OCI-LY3 (cell line): Measurements from ENCODE around the gene PKNOX1.
"Not testable (repeated sequence)": the region's sequence is repeated elsewhere in the genome, so short reads cannot be mapped to it uniquely, and the experiment has no call there.

ENCODE experiments used
- H2AFZ ChIP-seq: fragments of 200-600, 300-600 bp; shearing (Covaris generic); 2 replicates; pipeline ENCODE4 v1.6.0; 2014; ENCODE audit warnings: antibody characterized with exemption, low read depth, low read length
- H3K27ac ChIP-seq: fragments of 200-600, 300-600 bp; sonication (generic); 2 replicates; pipeline ENCODE4 v1.5.1; 2014; ENCODE audit warnings: mild to moderate bottlenecking, low read length, moderate library complexity, mixed read lengths
- H3K27me3 ChIP-seq: fragments of 200-600, 300-600 bp; sonication (generic); 2 replicates; pipeline ENCODE4 v1.6.1; 2014; ENCODE audit warnings: low read depth, low read length, mixed read lengths
- H3K36me3 ChIP-seq: fragments of 200-600, 300-600 bp; sonication (generic); replicated peaks from 2 replicates; pipeline ENCODE3; 2014; ENCODE audit warnings: low read depth, low read length, mixed read lengths
- H3K4me1 ChIP-seq: fragments of 300-600, 200-600 bp; sonication (generic); 2 replicates; pipeline ENCODE4 v1.6.1; 2014; ENCODE audit warnings: low read length, mixed read lengths
- H3K4me2 ChIP-seq: fragments of 200-600, 300-600 bp; sonication (generic); 2 replicates; pipeline ENCODE4 v1.6.1; 2014; ENCODE audit warnings: low read length, mixed read lengths
- H3K4me3 ChIP-seq: fragments of 300-600, 200-600 bp; sonication (generic); 2 replicates; pipeline ENCODE4 v1.5.1; 2014; ENCODE audit warnings: antibody characterized with exemption, mild to moderate bottlenecking, low read length, moderate library complexity
- H3K79me2 ChIP-seq: fragments of 300-600, 200-600 bp; shearing (Covaris generic); 2 replicates; pipeline ENCODE4 v1.6.1; 2014; ENCODE audit warnings: mild to moderate bottlenecking, low read length, mixed read lengths
- H3K9ac ChIP-seq: fragments of 300-600, 200-600 bp; shearing (Covaris generic); 2 replicates; pipeline ENCODE4 v1.6.0; 2014; ENCODE audit warnings: mild to moderate bottlenecking, low read length, moderate library complexity
- H3K9me3 ChIP-seq: fragments of 200-600, 300-600 bp; shearing (Covaris generic); 2 replicates; pipeline ENCODE4 v1.6.1; 2014; ENCODE audit warnings: low read length, mixed read lengths; ENCODE audit not compliant: insufficient read depth
- H4K20me1 ChIP-seq: fragments of 200-600, 300-600 bp; sonication (generic); 2 replicates; pipeline ENCODE4 v1.6.1; 2016; ENCODE audit warnings: low read length, mixed read lengths; ENCODE audit not compliant: insufficient read depth
- EZH2phosphoT487 ChIP-seq: fragments of 200-600 bp; shearing (Covaris generic); IDR thresholded peaks from 2 replicates; pipeline ENCODE4 v1.6.1; 2018; ENCODE audit warnings: antibody characterized with exemption, mixed run types, low read depth
- TF ChIP-seq, protein P1 (sequence below): fragments of 200-600, 300-600 bp; sonication (generic); IDR thresholded peaks from 2 replicates; pipeline ENCODE4 v1.5.1; 2014; ENCODE audit warnings: antibody characterized with exemption, low read length, low read depth

PKNOX1 gene

DNA sequence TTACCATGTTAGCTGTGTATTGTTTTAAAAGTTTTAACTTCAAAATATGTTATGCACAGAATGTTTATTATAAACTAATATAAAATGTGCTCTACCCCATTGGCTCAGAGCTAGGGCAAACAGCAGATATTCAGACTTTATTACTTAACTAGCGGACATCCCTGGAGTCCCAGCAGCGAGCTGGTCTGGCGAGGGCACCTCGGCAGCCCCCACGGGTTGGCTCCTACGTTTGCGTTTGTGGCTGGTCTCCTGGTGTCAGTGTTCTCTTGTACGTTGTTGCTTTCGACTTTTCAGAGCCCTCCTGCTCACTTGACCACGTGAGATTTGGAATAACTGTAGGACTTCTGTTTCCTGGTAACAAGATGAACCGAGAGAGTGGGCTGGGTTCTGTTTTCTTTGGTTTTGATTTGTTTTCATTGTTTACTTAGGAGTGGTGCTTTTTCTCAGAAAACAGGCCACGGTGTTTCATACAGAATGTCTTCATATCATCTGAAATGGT lies 56.8 kb downstream of the PKNOX1 start:
- TF ChIP-seq, protein P1, sequence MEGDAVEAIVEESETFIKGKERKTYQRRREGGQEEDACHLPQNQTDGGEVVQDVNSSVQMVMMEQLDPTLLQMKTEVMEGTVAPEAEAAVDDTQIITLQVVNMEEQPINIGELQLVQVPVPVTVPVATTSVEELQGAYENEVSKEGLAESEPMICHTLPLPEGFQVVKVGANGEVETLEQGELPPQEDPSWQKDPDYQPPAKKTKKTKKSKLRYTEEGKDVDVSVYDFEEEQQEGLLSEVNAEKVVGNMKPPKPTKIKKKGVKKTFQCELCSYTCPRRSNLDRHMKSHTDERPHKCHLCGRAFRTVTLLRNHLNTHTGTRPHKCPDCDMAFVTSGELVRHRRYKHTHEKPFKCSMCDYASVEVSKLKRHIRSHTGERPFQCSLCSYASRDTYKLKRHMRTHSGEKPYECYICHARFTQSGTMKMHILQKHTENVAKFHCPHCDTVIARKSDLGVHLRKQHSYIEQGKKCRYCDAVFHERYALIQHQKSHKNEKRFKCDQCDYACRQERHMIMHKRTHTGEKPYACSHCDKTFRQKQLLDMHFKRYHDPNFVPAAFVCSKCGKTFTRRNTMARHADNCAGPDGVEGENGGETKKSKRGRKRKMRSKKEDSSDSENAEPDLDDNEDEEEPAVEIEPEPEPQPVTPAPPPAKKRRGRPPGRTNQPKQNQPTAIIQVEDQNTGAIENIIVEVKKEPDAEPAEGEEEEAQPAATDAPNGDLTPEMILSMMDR: no peak
- no peak for TF ChIP-seq EZH2phosphoT487
- Histone ChIP-seq H3K27ac (no peak overlapping the region), H3K4me3 (no peak overlapping the region), H3K4me2 (no peak overlapping the region), H3K36me3 (peaks cover 3% of the 10 kb centered on the region), H3K9me3 (no peaks in the 10 kb centered on the region), H2AFZ (no peak overlapping the region), H3K79me2 (no peaks in the 10 kb centered on the region), H3K27me3 (no peaks in the 10 kb centered on the region), H3K9ac (no peak overlapping the region), H3K4me1 (no peaks in the 10 kb centered on the region), H4K20me1 (no peaks in the 10 kb centered on the region)

DNA sequence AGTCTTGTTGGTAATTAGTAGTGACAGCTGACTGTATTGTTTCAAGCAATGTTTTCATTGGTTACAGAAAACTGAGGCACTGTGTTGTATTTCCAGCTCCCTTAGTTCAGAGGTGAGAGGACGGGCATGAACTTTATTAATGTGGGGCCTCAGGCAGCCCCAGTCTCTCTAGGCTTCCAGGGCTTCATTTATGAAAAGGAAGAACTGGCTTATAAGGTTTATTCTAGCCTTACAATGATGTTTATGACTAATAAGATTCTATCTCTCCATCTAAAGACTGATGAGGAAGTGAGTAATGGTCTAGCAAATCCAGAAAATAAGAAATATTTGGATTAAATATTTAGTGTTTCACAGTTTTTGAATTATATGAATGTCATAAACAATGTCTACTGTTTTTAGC lies 59.7 kb downstream of the PKNOX1 start:
- Histone ChIP-seq H2AFZ (no peak overlapping the region), H3K27me3 (no peaks in the 10 kb centered on the region), H4K20me1 (no peaks in the 10 kb centered on the region), H3K9ac (no peak overlapping the region), H3K36me3 (peaks cover 3% of the 10 kb centered on the region), H3K4me3 (no peak overlapping the region), H3K9me3 (no peaks in the 10 kb centered on the region), H3K79me2 (no peaks in the 10 kb centered on the region), H3K4me2 (no peak overlapping the region), H3K27ac (no peak overlapping the region), H3K4me1 (no peaks in the 10 kb centered on the region)
- TF ChIP-seq, protein P1: no peak
- no peak for TF ChIP-seq EZH2phosphoT487

DNA sequence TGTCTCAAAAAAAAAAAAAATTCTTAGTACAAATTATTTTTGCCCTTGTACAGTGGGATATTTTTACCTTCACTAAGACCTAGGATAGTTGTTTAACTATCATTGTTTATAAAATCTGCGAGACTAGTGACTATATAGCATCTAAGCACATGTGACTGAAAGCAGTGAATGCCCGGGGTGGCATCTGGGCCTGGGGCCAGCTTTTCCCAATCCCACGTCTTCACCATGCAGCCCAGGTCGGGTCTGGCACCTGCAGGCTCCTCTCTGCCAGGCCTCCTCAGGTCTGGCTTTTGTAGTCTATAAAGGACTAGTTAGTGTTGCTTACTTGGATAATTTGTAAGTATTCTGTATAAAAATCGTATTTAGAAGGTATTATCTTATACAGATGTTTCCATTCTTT lies 60.5 kb downstream of the PKNOX1 start:
- Histone ChIP-seq H3K36me3 (peaks cover 3% of the 10 kb centered on the region), H3K27ac (no peak overlapping the region)
- TF ChIP-seq EZH2phosphoT487: no peak
- TF ChIP-seq, protein P1: no peak

DNA sequence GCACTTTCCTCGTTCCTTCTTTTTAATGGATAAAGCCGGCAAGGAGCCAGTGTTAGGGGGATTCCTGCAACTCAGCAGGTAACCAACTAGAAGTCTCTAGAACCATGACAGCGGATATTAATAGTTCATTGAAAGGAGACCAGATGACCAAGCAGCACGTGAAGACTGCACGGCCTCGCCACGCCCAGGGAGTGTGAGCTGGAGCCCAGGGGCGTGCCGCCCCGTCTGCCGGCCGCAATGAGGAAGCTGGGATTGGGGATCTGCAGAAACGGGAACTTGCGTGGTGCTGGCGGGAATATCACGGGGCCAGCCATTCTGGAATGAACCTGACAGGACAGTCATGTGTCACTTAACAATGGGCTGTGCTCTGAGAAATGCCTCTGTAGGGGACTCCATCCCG lies 62.5 kb downstream of the PKNOX1 start:
- H3K9ac ChIP-seq, H2AFZ ChIP-seq, H3K79me2 ChIP-seq, H3K4me1 ChIP-seq, H3K4me2 ChIP-seq, H3K4me3 ChIP-seq, H3K36me3 ChIP-seq, H3K9me3 ChIP-seq, H4K20me1 ChIP-seq, H3K27me3 ChIP-seq, H3K27ac ChIP-seq: not testable (repeated sequence)

More for the DNA sequence above, 60.5 kb downstream of the PKNOX1 start:
- Histone ChIP-seq H3K79me2 (no peaks in the 10 kb centered on the region), H3K4me1 (no peaks in the 10 kb centered on the region), H3K4me3 (no peak overlapping the region), H3K9ac (no peak overlapping the region), H3K4me2 (no peak overlapping the region), H3K9me3 (no peaks in the 10 kb centered on the region), H4K20me1 (no peaks in the 10 kb centered on the region), H2AFZ (no peak overlapping the region), H3K27me3 (no peaks in the 10 kb centered on the region)

DNA sequence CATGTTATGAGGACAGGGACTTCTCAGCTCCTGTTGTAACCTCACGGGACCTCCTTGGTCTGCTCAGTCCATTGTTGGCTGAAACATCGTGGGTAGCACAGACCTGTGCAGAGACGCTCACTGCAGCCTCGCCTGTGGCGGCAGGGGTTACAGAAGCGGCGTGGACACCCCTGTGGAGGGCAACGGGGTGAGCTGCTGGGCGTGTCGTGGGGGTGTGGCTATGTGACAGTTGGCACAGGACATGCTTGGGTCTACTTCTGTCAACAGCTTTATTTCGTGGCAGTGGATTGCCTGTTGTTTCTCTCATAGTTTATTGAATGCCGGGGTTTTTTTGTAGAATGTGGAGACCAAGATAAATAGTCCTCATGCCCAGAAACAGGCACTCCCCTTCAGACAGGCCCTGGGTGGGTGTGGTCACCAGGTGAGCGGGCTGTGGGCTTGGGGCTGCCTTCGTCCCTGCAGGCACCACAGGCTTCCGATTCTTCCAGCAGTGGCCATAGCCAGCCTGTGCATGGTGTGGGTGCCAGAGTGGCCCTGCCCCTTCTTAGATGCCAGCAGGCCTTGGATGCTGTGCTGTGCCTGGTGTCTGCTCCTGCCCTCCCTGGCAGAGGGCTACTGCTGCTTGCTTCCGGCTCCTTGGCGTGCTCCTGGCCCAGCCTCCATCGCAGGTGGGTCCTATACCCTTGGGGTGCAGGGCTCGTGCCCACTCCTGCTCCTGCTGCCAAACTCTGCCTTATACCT lies 63.7 kb downstream of the PKNOX1 start:
- H3K4me1 ChIP-seq, H3K36me3 ChIP-seq, H3K9me3 ChIP-seq, H3K27me3 ChIP-seq, H3K27ac ChIP-seq, H3K79me2 ChIP-seq, H2AFZ ChIP-seq, H3K4me2 ChIP-seq, H3K9ac ChIP-seq, H3K4me3 ChIP-seq, H4K20me1 ChIP-seq: not testable (repeated sequence)

DNA sequence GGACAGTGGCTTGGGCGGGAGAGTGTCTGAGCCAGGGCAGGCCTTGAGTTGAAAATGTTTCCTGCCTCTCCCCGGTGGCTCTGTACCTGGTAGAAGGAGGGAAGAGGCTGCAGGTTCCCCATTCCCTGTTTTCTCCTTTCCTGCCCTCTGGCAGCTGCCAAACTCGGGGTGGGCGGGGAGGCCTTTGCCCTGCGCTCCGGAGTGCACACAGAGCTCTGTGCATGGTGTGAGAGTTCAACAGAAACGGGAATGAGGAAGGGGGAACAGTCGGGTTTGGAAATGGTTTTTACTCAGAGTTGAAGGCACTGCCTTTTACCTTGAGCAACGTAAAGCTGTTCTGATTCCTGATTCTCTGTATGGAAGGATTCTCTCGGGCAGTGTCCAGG lies 64.3 kb downstream of the PKNOX1 start:
- H3K36me3 ChIP-seq, H3K4me2 ChIP-seq, H3K4me1 ChIP-seq, H3K9me3 ChIP-seq, H3K9ac ChIP-seq, H3K79me2 ChIP-seq, H3K27ac ChIP-seq, H2AFZ ChIP-seq, H4K20me1 ChIP-seq, H3K4me3 ChIP-seq, H3K27me3 ChIP-seq: not testable (repeated sequence)

DNA sequence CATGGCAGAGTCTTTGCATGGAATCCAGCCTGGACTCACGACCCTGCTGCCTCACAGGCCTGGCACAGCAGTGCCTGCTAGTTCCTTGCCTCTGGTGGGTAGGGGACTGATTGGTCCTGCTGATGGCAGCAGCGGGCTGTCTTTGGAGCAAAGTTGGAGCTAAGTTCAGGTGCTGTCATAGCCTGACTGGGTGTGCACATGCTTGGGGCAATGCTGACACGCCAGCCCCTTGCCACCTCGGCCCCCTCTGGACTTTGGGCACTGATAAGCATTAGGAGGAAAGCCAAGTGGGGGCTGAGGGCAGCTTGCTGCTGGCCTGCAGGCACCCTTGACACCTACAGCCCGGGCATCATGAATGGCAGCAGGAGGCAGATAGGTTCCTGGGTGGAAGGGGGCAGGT lies 67.8 kb downstream of the PKNOX1 start:
- H3K4me3 ChIP-seq, H3K9ac ChIP-seq, H2AFZ ChIP-seq, H3K9me3 ChIP-seq, H3K27ac ChIP-seq, H3K4me2 ChIP-seq, H3K36me3 ChIP-seq, H3K79me2 ChIP-seq, H3K27me3 ChIP-seq, H4K20me1 ChIP-seq, H3K4me1 ChIP-seq: not testable (repeated sequence)
